ENCODE measurements around the gene IFNL4.

IFNL4 gene

DNA sequence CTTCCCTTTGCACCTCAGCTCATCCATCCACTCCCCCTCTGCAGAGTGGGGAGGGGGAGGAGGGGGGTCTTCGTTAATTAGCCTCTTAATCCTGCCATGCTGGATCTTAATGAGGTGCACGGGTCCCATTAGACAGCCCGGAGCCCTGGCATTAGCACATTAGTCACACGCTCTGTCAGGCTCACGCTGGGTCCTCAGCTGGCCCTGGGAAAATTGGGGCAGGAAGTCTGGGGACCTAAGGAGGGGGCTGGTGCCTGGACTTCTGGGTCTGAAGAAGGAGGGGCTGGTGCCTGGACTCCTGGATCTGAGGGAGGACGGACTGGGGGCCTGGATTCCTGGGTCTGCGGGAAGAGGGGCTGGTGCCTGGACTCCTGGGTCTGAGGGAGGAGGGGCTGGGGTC lies 52.3 kb downstream of the IFNL4 start:
- no peak for DNase-seq (ENCODE audit: low read depth, low spot score)
